Thyroid gland (tissue), 4 donors: Measurements from ENCODE around the gene HDAC7. TPM values are rescaled to one million over a fixed set of nuclear protein-coding genes. Genes with fewer than 3 reads are reported as not detected.

Source experiments
- DNase-seq, 2 donors: peaks; one replicate each; pipeline ENCODE4 v3.0.0-alpha.2; 2019
- H3K27ac ChIP-seq, 3 donors: fragments of 200-600 bp; sonication (generic); 1 replicate in 2 of 3; 2 replicates in 1 of 3; pipeline ENCODE4 v1.5.1; 2016 to 2019; ENCODE audit warnings: mild to moderate bottlenecking in 1 of 3, moderate library complexity in 1 of 3
- H3K27me3 ChIP-seq: fragments of 200-600 bp; sonication (generic); one replicate; pipeline ENCODE4 v1.5.1; 2019
- H3K36me3 ChIP-seq, 2 donors: fragments of 200-600 bp; sonication (generic); one replicate each; pipeline ENCODE4 v1.5.1; 2016 to 2019
- H3K4me1 ChIP-seq, 2 donors: fragments of 200-600 bp; sonication (generic); one replicate each; pipeline ENCODE4 v1.5.1; 2017 to 2019
- H3K4me3 ChIP-seq, 3 donors: fragments of 200-600 bp; sonication (generic); replicated peaks in 1 of 3; 1 replicate in 2 of 3; 2 replicates in 1 of 3; pipeline ENCODE4 v1.5.1; 2016; ENCODE audit warnings: mild to moderate bottlenecking in 1 of 3
- H3K9me3 ChIP-seq: fragments of 200-600 bp; sonication (generic); one replicate; pipeline ENCODE4 v1.5.1; 2017
- CTCF ChIP-seq, 6 experiments: fragments of 200-600 bp in 3 of 6; fragments of 450-650 bp in 3 of 6; sonication (generic) in 3 of 6; IDR thresholded peaks; one replicate each; pipeline ENCODE4 v1.5.1; 2016 to 2019; ENCODE audit warnings: antibody characterized with exemption in 6 of 6, mild to moderate bottlenecking in 2 of 6, inconsistent platforms in 1 of 6, moderate library complexity in 1 of 6
- POLR2A ChIP-seq, 2 donors: fragments of 450-650 bp; IDR thresholded peaks; one replicate each; pipeline ENCODE4 v1.6.1; 2017; ENCODE audit warnings: antibody characterized with exemption in 2 of 2, mild to moderate bottlenecking in 2 of 2, moderate library complexity in 1 of 2
- WGBS, 2 donors: methylation state at CpG; one replicate each; pipeline ENCODE4 v1.1.5; 2017; 5-methylcytosine and 5-hydroxymethylcytosine counted together
- intact Hi-C: fragments of 100-400 bp; cut with DNase I; formaldehyde crosslinking; loops from one replicate; pipeline ENCODE4 v1.15.1; 2023
- total RNA-seq, 4 donors: library from RNA; depleted of rRNA; stranded (reverse); fragments of >200 nt; gene quantifications; one replicate each; pipeline ENCODE4 v1.2.3, GENCODE V29; 2016

The HDAC7 gene
- total RNA-seq, 4 donors from 2014 or later, result 44.5 to 61.9 (median 52.6) TPM

DNA sequence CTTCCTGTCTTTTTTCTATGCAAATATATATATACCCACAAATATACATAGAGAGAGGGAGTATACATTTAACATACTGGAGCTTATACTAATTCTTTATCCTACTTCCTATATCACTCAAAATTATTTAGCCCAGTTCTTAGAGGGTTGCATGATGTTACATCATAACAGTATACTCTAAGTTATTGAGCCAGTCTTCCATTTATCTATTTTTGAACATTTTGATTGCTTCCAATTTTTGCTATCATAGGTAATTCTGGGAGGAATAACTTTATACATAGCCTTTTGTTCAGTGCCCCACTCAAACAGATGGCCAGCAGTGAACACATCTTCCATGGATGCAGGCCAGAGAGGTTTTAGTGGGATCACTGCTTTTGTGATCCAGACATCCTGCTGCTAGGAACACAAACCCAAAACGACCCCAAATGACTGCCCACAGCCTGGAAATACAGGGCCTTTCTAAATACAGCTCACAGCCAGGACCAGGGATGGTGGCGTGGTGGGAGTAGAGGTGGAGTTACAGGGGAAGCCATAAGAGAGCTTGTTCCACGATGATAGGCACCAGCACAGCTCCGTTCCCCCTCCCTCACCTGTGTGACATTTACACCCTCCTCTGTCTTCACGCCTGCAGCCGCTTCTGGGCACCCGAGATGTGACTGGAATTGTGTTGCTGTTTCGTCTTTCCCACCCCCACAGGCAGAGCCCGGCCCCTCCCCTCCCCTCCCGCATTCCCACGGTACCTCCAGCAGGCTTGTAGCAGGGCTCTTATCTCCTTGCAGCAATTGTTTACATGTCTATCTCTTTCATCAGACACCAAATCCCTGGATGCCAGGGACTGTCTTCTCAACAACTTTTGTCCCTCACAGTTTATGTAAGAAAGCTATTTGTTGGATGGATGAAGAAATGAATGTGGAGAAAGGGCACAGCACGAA lies 30.7 kb upstream of the HDAC7 start:
- Histone ChIP-seq H3K27me3 (no peaks in the 10 kb centered on the region), H3K9me3 (no peaks in the 10 kb centered on the region), H3K4me1 (peaks cover 12 to 15% of the 10 kb centered on the region in 2 donors), H3K27ac (no peak overlapping the region), H3K4me3 (no peak overlapping the region), H3K36me3 (no peaks in the 10 kb centered on the region)
- DNase-seq, result no peak
- TF ChIP-seq POLR2A (IDR thresholded peaks at IDR 0.05) (no peak), CTCF (IDR thresholded peaks at IDR 0.05) (no peak)
- WGBS, 2 donors, result 71 to 79% methylated on average over 12 of the region's 12 CpGs
- intact Hi-C loops, result no loop called here

DNA sequence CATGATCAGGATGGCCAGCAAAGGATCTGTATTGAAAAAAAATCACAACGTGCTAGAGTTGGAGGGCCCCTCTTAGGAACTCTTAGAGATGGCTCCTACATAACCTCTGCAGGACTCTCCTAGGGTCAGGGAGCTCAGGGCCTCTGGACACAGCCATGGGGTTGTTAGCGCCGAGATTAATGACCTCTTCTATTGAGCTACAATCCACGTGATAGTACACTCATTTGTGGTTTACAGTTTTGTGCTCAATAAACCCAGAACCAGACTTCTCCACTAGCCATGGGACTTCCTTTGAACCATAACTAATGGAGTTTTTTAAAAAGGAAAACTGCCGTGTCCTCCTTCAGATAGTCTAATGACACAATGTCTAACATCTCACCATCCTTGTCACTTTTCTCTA lies 29.6 kb upstream of the HDAC7 start:
- Histone ChIP-seq H3K27ac (no peak overlapping the region), H3K36me3 (no peaks in the 10 kb centered on the region), H3K4me3 (no peak overlapping the region), H3K9me3 (no peaks in the 10 kb centered on the region), H3K27me3 (no peaks in the 10 kb centered on the region), H3K4me1 (peaks cover 12 to 24% of the 10 kb centered on the region in 2 donors)
- intact Hi-C loops, result no loop called here
- no peak for DNase-seq
- TF ChIP-seq POLR2A (IDR thresholded peaks at IDR 0.05), result no peak
- no peak for TF ChIP-seq CTCF (IDR thresholded peaks at IDR 0.05)
- WGBS, 2 donors, result 72 to 77% methylated on average over 5 of the region's 5 CpGs

- WGBS, 2 donors, result 78% methylated on average over 5 of the region's 5 CpGs
- Histone ChIP-seq H3K36me3 (no peaks in the 10 kb centered on the region), H3K27ac (no peak overlapping the region), H3K4me1 (peaks cover 12 to 25% of the 10 kb centered on the region in 2 donors), H3K27me3 (no peaks in the 10 kb centered on the region), H3K9me3 (no peaks in the 10 kb centered on the region), H3K4me3 (no peak overlapping the region)
- no peak for TF ChIP-seq CTCF (IDR thresholded peaks at IDR 0.05)
- TF ChIP-seq POLR2A (IDR thresholded peaks at IDR 0.05), result no peak
- DNase-seq, result no peak
- intact Hi-C loops, result no loop called here
These were observed 29.1 kb upstream of the HDAC7 start for GRCh38 chr12:47848853-47849252.

GRCh38 chr12:47846294-47846996 lies 26.7 kb upstream of the HDAC7 start:
- Histone ChIP-seq H3K36me3 (no peaks in the 10 kb centered on the region), H3K4me3 (no peak overlapping the region), H3K27ac (peak overlapping the region in 2 of 3 donors; percentile 40 to 48), H3K9me3 (no peaks in the 10 kb centered on the region), H3K4me1 (peaks cover 12 to 25% of the 10 kb centered on the region in 2 donors), H3K27me3 (no peaks in the 10 kb centered on the region)
- peak; percentile 87 to 93 for DNase-seq
- WGBS, 2 donors, result 57 to 61% methylated on average over 14 of the region's 14 CpGs
- TF ChIP-seq CTCF (IDR thresholded peaks at IDR 0.05), result no peak
- intact Hi-C loops, result no loop called here

GRCh38 chr12:47845081-47845480 lies 25.4 kb upstream of the HDAC7 start:
- TF ChIP-seq POLR2A (IDR thresholded peaks at IDR 0.05) (no peak), CTCF (IDR thresholded peaks at IDR 0.05) (no peak)
- 88 to 94% methylated on average over 6 to 7 of the region's 8 CpGs for WGBS, 2 donors
- H3K4me1 ChIP-seq, result peaks cover 12 to 25% of the 10 kb centered on the region in 2 donors
- no peak overlapping the region for H3K27ac ChIP-seq
- no peak overlapping the region for H3K4me3 ChIP-seq
- no peak for DNase-seq
- intact Hi-C loops, result no loop called here
- no peaks in the 10 kb centered on the region for H3K9me3 ChIP-seq
- no peaks in the 10 kb centered on the region for H3K27me3 ChIP-seq
- H3K36me3 ChIP-seq, result no peaks in the 10 kb centered on the region
